GM12878 (cell line): ENCODE results near the gene FLYWCH2. TPM values are rescaled to one million over a fixed set of nuclear protein-coding genes. Genes with fewer than 3 reads are reported as not detected.

Experiments
- BACH1 ChIP-seq: fragments of 450-650 bp; IDR thresholded peaks from 2 replicates; pipeline ENCODE4 v1.6.1; 2017; ENCODE audit warnings: mild to moderate bottlenecking, borderline replicate concordance
- DPF2 ChIP-seq: fragments of 450-650 bp; IDR thresholded peaks from 2 replicates; pipeline ENCODE4 v1.6.1; 2017; ENCODE audit warnings: mild to moderate bottlenecking
- HDAC2 ChIP-seq: fragments of 200-600 bp; sonication (generic); IDR thresholded peaks from 2 replicates; pipeline ENCODE4 v1.6.1; 2017
- HDAC6 ChIP-seq: fragments of 200-600 bp; sonication (generic); IDR thresholded peaks from one replicate; pipeline ENCODE4 v1.8.0; 2017; ENCODE audit warnings: antibody characterized with exemption; ENCODE audit not compliant: unreplicated experiment
- IRF4 ChIP-seq: IDR thresholded peaks from 2 replicates; pipeline ENCODE4 v1.6.1; 2011; ENCODE audit warnings: low read depth, low read length
- JUNB ChIP-seq: IDR thresholded peaks from 2 replicates; pipeline ENCODE4 v1.6.1; 2016; ENCODE audit warnings: antibody characterized with exemption, mild to moderate bottlenecking
- KLF5 ChIP-seq: fragments of 450-650 bp; IDR thresholded peaks from 2 replicates; pipeline ENCODE4 v1.6.1; 2014; ENCODE audit warnings: mild to moderate bottlenecking; ENCODE audit not compliant: partially characterized antibody
- NR2C2 ChIP-seq: IDR thresholded peaks from 2 replicates; pipeline ENCODE4 v1.6.1; 2011; ENCODE audit warnings: borderline replicate concordance, low read depth; ENCODE audit not compliant: control insufficient read depth, insufficient read length
- POLR2AphosphoS5 ChIP-seq: IDR thresholded peaks from 2 replicates; pipeline ENCODE4 v1.6.1; 2011; ENCODE audit warnings: mild to moderate bottlenecking, low read length, inconsistent platforms
- RFX5 ChIP-seq: IDR thresholded peaks from 2 replicates; pipeline ENCODE4 v1.6.1; 2011; ENCODE audit warnings: low read depth, low read length, improper control_type of control experiment
- SMAD5 ChIP-seq: IDR thresholded peaks from 2 replicates; pipeline ENCODE4 v1.6.1; 2016; ENCODE audit warnings: antibody characterized with exemption, low read depth
- WRNIP1 ChIP-seq: IDR thresholded peaks from 2 replicates; pipeline ENCODE4 v1.6.1; 2011; ENCODE audit warnings: low read depth, low read length, improper control_type of control experiment, borderline replicate concordance
- ZBED1 ChIP-seq: IDR thresholded peaks from 2 replicates; pipeline ENCODE4 v1.6.1; 2016; ENCODE audit warnings: borderline replicate concordance
- polyA plus RNA-seq, 11 experiments: library from polyadenylated mRNA; depleted of rRNA in 4 of 11; unstranded in 6 of 11; stranded (reverse) in 5 of 11; fragments of >200 nt; fragmentation: Nextera tagmentation in 4 of 11; fragmentation: Illumina TruSeq in 1 of 11; extraction: Ambion mirVana in 4 of 11; extraction: Trizol in 1 of 11; gene quantifications; 1 replicate in 1 of 11; 2 replicates in 10 of 11; pipeline versions ENCODE4 v1.2.1 to v1.2.3, GENCODE V29; 2011 to 2016; ENCODE audit warnings: inconsistent platforms in 2 of 11, missing spikeins in 2 of 11, low read depth in 1 of 11
- total RNA-seq, 4 experiments: library from RNA; depleted of rRNA in 3 of 4; stranded (reverse); fragments of >200 nt in 3 of 4; fragmentation: Illumina TruSeq in 1 of 4; extraction: Trizol in 1 of 4; gene quantifications; 2 replicates each; pipeline versions ENCODE4 v1.2.1 to v1.2.3, GENCODE V29; 2013 to 2021
- TF ChIP-seq, protein P1 (sequence below): fragments of 450-650 bp; IDR thresholded peaks from 2 replicates; pipeline ENCODE4 v1.6.1; 2016; ENCODE audit warnings: mild to moderate bottlenecking, moderate library complexity, borderline replicate concordance
- TF ChIP-seq, protein P2 (sequence below): fragments of 450-650 bp; IDR thresholded peaks from 2 replicates; pipeline ENCODE4 v1.6.1; 2014; ENCODE audit warnings: mild to moderate bottlenecking
- TF ChIP-seq, protein P3 (sequence below): fragments of 450-650 bp; IDR thresholded peaks from 2 replicates; pipeline ENCODE4 v1.6.1; 2017; ENCODE audit warnings: borderline replicate concordance
- TF ChIP-seq, protein P4 (sequence below): IDR thresholded peaks from 2 replicates; pipeline ENCODE4 v1.6.1; 2012; ENCODE audit warnings: low read depth, low read length, improper control_type of control experiment
- TF ChIP-seq, protein P5 (sequence below): IDR thresholded peaks from 2 replicates; pipeline ENCODE4 v1.6.1; 2011; ENCODE audit warnings: low read depth, low read length, improper control_type of control experiment, borderline replicate concordance
- TF ChIP-seq, protein P6 (sequence below): IDR thresholded peaks from 2 replicates; pipeline ENCODE4 v1.6.1; 2012; ENCODE audit warnings: low read length, inconsistent platforms

Gene FLYWCH2
- total and polyA plus RNA-seq, 10 of the 15 experiments (the other 5 are each of a cell fraction or from before 2014, with no cell fraction given): 0.27 to 43.1 (median 17.7) TPM

DNA sequence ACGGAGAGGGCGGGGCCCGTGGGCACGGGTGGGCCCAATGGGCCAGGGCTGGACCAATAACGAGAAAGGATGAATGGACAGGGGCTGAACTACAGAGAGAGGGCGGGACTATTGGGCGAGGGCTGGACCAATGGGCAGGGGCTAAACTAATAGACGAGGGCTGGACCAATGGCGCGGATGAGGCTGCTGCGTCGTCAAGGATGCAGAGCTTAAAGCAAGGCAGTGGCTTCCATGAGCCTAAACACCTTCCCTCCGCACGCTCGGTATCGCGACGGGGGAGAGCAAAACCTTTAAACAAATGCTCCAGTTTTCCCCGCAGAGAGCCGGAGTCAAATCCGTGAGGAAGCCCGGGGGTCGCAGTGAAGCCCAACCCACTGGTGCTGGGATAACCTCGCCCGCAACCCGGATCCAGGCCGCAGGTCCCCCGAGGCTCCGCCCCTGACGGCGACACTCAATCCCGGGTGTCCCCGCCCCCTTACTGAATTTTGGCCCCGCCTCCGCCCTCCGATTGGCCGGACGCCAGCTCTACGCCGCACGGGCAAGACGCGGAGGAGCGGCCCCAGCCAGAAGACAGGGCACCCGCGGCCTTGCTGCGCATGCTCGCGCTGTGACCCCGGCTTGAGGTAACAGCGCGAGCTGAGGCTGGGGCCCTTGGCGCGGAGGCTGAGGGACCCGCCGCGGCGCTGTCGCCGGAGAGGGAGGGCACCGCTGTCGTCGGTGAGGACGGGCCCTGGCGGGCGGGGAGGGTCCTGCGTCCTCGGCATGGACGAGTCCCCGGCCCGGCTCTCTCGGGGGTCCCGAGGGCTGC, at the start of gene FLYWCH2 (continued):
- TF ChIP-seq, protein P1, sequence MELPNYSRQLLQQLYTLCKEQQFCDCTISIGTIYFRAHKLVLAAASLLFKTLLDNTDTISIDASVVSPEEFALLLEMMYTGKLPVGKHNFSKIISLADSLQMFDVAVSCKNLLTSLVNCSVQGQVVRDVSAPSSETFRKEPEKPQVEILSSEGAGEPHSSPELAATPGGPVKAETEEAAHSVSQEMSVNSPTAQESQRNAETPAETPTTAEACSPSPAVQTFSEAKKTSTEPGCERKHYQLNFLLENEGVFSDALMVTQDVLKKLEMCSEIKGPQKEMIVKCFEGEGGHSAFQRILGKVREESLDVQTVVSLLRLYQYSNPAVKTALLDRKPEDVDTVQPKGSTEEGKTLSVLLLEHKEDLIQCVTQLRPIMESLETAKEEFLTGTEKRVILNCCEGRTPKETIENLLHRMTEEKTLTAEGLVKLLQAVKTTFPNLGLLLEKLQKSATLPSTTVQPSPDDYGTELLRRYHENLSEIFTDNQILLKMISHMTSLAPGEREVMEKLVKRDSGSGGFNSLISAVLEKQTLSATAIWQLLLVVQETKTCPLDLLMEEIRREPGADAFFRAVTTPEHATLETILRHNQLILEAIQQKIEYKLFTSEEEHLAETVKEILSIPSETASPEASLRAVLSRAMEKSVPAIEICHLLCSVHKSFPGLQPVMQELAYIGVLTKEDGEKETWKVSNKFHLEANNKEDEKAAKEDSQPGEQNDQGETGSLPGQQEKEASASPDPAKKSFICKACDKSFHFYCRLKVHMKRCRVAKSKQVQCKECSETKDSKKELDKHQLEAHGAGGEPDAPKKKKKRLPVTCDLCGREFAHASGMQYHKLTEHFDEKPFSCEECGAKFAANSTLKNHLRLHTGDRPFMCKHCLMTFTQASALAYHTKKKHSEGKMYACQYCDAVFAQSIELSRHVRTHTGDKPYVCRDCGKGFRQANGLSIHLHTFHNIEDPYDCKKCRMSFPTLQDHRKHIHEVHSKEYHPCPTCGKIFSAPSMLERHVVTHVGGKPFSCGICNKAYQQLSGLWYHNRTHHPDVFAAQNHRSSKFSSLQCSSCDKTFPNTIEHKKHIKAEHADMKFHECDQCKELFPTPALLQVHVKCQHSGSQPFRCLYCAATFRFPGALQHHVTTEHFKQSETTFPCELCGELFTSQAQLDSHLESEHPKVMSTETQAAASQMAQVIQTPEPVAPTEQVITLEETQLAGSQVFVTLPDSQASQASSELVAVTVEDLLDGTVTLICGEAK: no peak; the same call in 1 of the 2 replicates
- TF ChIP-seq RFX5 (peak; percentile 86), POLR2AphosphoS5 (peak; percentile 61; the same call in 1 of the 2 replicates), IRF4 (no peak), HDAC6 (no peak), WRNIP1 (peak; percentile 85; the same call in 1 of the 2 replicates), JUNB (no peak), NR2C2 (no peak), DPF2 (0 out of 2 replicates have a peak, but pooled peaks have one; percentile 26), KLF5 (no peak), SMAD5 (no peak), HDAC2 (no peak), BACH1 (peak; percentile 18), ZBED1 (no peak)
- TF ChIP-seq, protein P2, sequence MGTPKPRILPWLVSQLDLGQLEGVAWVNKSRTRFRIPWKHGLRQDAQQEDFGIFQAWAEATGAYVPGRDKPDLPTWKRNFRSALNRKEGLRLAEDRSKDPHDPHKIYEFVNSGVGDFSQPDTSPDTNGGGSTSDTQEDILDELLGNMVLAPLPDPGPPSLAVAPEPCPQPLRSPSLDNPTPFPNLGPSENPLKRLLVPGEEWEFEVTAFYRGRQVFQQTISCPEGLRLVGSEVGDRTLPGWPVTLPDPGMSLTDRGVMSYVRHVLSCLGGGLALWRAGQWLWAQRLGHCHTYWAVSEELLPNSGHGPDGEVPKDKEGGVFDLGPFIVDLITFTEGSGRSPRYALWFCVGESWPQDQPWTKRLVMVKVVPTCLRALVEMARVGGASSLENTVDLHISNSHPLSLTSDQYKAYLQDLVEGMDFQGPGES: peak; percentile 80
- TF ChIP-seq, protein P3, sequence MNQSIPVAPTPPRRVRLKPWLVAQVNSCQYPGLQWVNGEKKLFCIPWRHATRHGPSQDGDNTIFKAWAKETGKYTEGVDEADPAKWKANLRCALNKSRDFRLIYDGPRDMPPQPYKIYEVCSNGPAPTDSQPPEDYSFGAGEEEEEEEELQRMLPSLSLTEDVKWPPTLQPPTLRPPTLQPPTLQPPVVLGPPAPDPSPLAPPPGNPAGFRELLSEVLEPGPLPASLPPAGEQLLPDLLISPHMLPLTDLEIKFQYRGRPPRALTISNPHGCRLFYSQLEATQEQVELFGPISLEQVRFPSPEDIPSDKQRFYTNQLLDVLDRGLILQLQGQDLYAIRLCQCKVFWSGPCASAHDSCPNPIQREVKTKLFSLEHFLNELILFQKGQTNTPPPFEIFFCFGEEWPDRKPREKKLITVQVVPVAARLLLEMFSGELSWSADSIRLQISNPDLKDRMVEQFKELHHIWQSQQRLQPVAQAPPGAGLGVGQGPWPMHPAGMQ: no peak
- TF ChIP-seq, protein P4, sequence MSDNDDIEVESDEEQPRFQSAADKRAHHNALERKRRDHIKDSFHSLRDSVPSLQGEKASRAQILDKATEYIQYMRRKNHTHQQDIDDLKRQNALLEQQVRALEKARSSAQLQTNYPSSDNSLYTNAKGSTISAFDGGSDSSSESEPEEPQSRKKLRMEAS: no peak
- TF ChIP-seq, protein P5, sequence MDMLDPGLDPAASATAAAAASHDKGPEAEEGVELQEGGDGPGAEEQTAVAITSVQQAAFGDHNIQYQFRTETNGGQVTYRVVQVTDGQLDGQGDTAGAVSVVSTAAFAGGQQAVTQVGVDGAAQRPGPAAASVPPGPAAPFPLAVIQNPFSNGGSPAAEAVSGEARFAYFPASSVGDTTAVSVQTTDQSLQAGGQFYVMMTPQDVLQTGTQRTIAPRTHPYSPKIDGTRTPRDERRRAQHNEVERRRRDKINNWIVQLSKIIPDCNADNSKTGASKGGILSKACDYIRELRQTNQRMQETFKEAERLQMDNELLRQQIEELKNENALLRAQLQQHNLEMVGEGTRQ: no peak; the same call in 1 of the 2 replicates
- TF ChIP-seq, protein P6, sequence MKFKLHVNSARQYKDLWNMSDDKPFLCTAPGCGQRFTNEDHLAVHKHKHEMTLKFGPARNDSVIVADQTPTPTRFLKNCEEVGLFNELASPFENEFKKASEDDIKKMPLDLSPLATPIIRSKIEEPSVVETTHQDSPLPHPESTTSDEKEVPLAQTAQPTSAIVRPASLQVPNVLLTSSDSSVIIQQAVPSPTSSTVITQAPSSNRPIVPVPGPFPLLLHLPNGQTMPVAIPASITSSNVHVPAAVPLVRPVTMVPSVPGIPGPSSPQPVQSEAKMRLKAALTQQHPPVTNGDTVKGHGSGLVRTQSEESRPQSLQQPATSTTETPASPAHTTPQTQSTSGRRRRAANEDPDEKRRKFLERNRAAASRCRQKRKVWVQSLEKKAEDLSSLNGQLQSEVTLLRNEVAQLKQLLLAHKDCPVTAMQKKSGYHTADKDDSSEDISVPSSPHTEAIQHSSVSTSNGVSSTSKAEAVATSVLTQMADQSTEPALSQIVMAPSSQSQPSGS: no peak
